Fibroblast of the aortic adventitia (primary cell): ENCODE data around the gene CRIP2. TPM values are rescaled to one million over a fixed set of nuclear protein-coding genes. Genes with fewer than 3 reads are reported as not detected.

Experiments
- DNase-seq: peaks from one replicate; pipeline ENCODE4 v3.0.0-alpha.2; 2010; ENCODE audit warnings: low read depth
- H3K4me3 ChIP-seq: 2 replicates; pipeline ENCODE4 v1.5.1; 2011; ENCODE audit warnings: low read depth, mild to moderate bottlenecking, control low read depth, low read length, moderate library complexity
- total RNA-seq: library from RNA; depleted of rRNA; stranded (reverse); fragments of >200 nt; gene quantifications from 2 replicates; pipeline ENCODE4 v1.2.3, GENCODE V29; 2012; ENCODE audit warnings: low replicate concordance
- TF ChIP-seq, protein P1 (sequence below): IDR thresholded peaks from 2 replicates; pipeline ENCODE4 v1.5.1; 2011; ENCODE audit warnings: mild to moderate bottlenecking, low read length, control low read depth, inconsistent platforms; ENCODE audit not compliant: insufficient read depth

Gene CRIP2
- total RNA-seq, 1 donor, result 54.3 TPM

DNA sequence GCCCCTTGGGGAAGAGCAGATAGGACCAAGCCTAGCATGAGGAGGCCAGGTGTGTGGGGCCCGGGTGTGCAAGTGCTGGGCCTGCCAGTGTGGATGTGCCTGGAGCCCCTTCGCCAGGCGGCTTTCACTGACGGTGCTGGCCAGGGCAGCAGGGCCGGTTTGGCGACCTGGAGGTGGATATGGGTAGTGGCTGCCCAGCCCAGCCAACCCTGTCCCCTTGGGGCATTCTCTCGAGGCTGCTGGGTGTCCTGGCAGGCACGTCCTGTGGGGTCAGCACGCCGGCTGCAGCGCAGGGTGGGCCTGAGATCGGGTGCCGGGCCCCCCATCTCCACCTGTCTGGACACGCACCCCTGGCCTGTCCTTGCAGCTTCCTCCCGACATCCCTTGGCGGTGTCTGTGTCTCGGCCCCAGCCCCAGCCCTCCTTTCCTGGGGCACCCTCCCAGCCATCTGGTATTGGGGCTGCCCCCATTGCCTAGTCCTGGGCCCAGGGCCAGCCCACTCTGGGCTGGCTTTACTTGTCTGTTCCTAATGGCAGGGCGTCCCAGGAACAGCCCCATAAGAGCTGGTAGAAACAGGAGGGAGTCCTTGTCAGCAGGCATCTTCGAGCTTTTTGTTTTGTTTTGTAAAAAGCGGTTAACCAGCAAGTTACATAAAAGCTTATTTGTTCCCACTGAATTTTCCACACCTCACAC, 7.2 kb upstream of the CRIP2 start:
- DNase-seq, result no peak
- TF ChIP-seq, protein P1, sequence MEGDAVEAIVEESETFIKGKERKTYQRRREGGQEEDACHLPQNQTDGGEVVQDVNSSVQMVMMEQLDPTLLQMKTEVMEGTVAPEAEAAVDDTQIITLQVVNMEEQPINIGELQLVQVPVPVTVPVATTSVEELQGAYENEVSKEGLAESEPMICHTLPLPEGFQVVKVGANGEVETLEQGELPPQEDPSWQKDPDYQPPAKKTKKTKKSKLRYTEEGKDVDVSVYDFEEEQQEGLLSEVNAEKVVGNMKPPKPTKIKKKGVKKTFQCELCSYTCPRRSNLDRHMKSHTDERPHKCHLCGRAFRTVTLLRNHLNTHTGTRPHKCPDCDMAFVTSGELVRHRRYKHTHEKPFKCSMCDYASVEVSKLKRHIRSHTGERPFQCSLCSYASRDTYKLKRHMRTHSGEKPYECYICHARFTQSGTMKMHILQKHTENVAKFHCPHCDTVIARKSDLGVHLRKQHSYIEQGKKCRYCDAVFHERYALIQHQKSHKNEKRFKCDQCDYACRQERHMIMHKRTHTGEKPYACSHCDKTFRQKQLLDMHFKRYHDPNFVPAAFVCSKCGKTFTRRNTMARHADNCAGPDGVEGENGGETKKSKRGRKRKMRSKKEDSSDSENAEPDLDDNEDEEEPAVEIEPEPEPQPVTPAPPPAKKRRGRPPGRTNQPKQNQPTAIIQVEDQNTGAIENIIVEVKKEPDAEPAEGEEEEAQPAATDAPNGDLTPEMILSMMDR, result no peak
- no peak overlapping the region for H3K4me3 ChIP-seq

DNA sequence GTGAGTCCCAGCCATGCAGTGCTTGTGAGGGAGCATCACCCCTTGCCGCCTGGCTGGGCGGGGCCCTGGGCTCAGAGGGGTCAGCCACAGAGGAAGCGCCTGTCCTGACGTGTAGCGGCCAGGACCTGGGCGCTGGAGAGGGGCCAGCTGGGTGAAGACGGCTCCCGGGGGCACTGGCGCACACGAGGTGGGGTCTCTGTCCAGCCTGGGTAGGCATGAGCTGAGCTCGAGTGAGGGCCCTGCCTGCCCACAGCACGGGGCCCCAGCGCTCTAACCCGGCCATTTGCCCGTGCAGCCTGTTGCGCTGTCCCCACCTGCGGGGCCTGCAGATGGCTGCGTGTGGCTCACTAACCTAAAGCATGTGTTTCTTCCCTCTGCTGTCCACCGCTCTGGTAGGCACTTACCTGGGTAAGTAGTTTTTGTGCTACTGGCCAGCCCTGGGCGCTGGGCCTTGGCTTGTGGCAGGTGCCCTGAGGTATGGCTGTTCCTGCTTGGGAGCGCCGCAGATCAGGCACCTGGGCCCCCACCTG, 6.6 kb upstream of the CRIP2 start:
- DNase-seq, result no peak
- TF ChIP-seq, protein P1, result no peak
- no peak overlapping the region for H3K4me3 ChIP-seq

DNA sequence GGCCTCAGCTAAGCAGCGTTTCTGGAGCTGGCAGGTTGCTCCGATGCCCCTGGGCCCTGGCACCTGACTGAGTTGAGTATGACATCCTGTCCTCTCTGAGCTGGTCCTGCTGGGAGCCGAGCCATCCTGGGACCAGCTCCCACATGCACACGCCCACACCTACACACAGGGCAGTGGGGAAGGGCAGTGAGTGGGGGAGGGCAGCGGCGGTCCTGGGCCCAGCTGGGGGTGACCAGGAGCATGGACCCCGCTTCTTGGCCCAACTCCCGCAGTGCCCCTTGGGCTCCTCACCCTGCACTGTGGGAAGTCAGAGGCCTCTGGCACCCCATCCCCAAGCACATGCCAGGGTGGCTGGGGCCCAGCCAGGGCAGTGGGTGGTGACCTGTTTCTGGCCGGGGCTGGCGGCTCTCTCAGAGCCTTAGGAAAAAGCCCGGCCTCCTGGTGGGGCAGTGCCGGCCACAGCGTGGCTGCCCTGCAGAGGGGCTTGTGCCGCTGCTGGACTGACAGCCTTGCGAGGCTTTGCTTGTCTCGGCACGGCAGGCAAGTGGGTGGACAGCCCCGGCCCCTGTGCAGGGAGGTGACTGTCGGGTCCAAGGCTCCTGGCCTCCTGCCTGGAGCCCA, 5.9 kb upstream of the CRIP2 start:
- TF ChIP-seq, protein P1, result no peak
- no peak overlapping the region for H3K4me3 ChIP-seq
- DNase-seq, result no peak

DNA sequence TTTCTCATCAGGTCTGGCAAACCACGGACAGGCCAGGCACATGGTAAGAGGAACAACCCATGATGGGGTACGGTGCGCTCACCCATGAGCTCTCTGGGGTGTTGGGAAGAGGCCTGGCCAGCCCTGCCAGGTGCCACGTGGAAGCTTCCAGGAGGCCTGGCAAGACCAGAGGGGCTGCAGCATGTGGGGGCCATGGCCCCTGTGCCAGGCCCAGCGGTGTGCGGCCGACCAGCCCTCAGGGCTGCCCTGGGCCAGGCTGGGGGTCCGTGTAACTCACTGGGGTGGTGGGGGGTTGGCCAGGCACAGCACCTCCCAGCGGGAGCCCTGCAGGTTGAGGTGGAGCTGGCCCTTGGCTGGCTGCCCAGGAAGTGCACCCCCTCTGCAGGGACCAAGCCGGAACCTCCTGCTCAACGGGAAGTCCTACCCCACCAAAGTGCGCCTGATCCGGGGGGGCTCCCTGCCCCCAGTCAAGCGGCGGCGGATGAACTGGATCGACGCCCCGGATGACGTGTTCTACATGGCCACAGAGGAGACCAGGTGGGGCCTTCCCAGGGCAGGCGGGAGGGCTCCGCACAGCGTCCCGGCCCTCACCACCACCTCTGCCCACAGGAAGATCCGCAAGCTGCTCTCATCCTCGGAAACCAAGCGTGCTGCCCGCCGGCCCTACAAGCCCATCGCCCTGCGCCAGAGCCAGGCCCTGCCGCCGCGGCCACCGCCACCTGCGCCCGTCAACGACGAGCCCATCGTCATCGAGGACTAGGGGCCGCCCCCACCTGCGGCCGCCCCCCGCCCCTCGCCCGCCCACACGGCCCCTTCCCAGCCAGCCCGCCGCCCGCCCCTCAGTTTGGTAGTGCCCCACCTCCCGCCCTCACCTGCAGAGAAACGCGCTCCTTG, 4.9 kb upstream of the CRIP2 start:
- H3K4me3 ChIP-seq, result no peak overlapping the region
- TF ChIP-seq, protein P1, result no peak
- no peak for DNase-seq

DNA sequence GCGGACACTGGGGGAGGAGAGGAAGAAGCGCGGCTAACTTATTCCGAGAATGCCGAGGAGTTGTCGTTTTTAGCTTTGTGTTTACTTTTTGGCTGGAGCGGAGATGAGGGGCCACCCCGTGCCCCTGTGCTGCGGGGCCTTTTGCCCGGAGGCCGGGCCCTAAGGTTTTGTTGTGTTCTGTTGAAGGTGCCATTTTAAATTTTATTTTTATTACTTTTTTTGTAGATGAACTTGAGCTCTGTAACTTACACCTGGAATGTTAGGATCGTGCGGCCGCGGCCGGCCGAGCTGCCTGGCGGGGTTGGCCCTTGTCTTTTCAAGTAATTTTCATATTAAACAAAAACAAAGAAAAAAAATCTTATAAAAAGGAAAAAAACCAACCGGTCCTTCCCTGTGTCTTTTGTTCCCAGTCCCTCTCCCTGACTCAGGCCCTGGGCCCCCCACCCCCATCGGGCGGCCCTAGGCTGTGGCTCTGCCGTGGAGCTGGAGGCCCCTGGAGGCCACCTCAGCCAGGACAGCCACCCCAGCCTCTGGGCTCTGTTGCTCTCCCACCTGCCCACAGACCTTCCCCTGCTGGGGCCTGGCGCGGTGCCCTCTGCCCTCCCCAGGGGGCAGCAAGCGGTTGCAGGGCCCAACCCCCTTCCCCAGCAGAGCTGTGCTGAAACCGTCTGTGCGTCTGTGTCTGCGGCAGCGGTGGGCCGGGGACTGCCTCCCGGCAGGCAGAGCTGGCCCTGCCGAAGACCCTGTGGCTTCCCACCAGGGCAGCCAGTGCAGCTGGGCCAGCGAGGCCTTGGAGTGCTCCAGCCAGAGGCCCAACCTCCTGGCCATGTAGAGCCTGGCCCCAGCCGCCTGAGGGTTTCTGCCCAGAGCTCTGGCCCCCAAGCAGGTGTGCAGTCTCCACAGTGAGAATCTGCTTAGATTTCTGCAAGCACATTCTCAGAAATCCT, 4.0 kb upstream of the CRIP2 start:
- TF ChIP-seq, protein P1, result no peak
- no peak for DNase-seq
- no peak overlapping the region for H3K4me3 ChIP-seq
